GM18511 (cell line): Measurements from ENCODE around the gene DPM1.
"Not testable (repeated sequence)": the region's sequence is repeated elsewhere in the genome, so short reads cannot be mapped to it uniquely, and the experiment has no call there.

ENCODE experiments used
- ATAC-seq: cut with Tn5 transposase; IDR thresholded peaks from one replicate; pipeline ENCODE4 v1.9.1; 2021; ENCODE audit warnings: mild to moderate bottlenecking, moderate library complexity; ENCODE audit not compliant: unreplicated experiment

Gene DPM1

GRCh38 chr20:50980071-50980681 lies 21.8 kb upstream of the DPM1 start:
- ATAC-seq, result no peak

GRCh38 chr20:50978533-50978932 lies 20.2 kb upstream of the DPM1 start:
- not testable (repeated sequence) for ATAC-seq

- ATAC-seq, result no peak
These were observed 19.0 kb upstream of the DPM1 start for GRCh38 chr20:50977066-50978021.

GRCh38 chr20:50975701-50976330 lies 17.5 kb upstream of the DPM1 start:
- no peak for ATAC-seq

GRCh38 chr20:50969912-50970311 lies 11.6 kb upstream of the DPM1 start:
- ATAC-seq, result no peak

GRCh38 chr20:50969435-50969834 lies 11.1 kb upstream of the DPM1 start:
- no peak for ATAC-seq

GRCh38 chr20:50968289-50968688 lies 10.0 kb upstream of the DPM1 start:
- ATAC-seq, result no peak

GRCh38 chr20:50967586-50967985 lies 9.3 kb upstream of the DPM1 start:
- no peak for ATAC-seq

GRCh38 chr20:50959543-50960126 lies 1.3 kb upstream of the DPM1 start:
- no peak for ATAC-seq

GRCh38 chr20:50958615-50959542 lies 547 bp upstream of the DPM1 start, which contains the start of gene MOCS3:
MOCS3 (plus strand) TSS chr20:50958818; CDS start chr20:50958843, 25 bp downstream.
- ATAC-seq, result peak; percentile 86

GRCh38 chr20:50957276-50957675 lies 1.1 kb downstream of the DPM1 start:
- no peak for ATAC-seq

GRCh38 chr20:50953821-50954220 lies 4.5 kb downstream of the DPM1 start:
- ATAC-seq, result no peak

GRCh38 chr20:50953196-50953595 lies 5.1 kb downstream of the DPM1 start:
- no peak for ATAC-seq

- no peak for ATAC-seq
These were observed 10.1 kb downstream of the DPM1 start for GRCh38 chr20:50948132-50948785.

- no peak for ATAC-seq
These were observed 15.3 kb downstream of the DPM1 start for GRCh38 chr20:50943069-50943468.

- no peak for ATAC-seq
These were observed 24.7 kb downstream of the DPM1 start for GRCh38 chr20:50933589-50933988.

GRCh38 chr20:50932691-50933280 lies 25.5 kb downstream of the DPM1 start:
- ATAC-seq, result no peak

GRCh38 chr20:50932016-50932485 lies 26.3 kb downstream of the DPM1 start:
- no peak for ATAC-seq
